PFSK-1 (cell line): Measurements from ENCODE around the gene AMDHD2.

ENCODE experiments used
- FOXP2 ChIP-seq: optimal IDR thresholded peaks from 2 replicates; pipeline ENCODE3; 2011; ENCODE audit warnings: borderline replicate concordance, control low read depth, inconsistent platforms; ENCODE audit not compliant: insufficient read depth; ENCODE audit errors: extremely low read length, extremely low read depth
- POLR2AphosphoS5 ChIP-seq: IDR thresholded peaks from 2 replicates; pipeline ENCODE4 v1.6.1; 2012; ENCODE audit warnings: low read depth, mild to moderate bottlenecking, control low read depth, low read length, moderate library complexity
- REST ChIP-seq, 2 experiments: IDR thresholded peaks; 2 replicates each; pipeline versions ENCODE4 v1.6.1 to v1.8.0; 2011 to 2012; ENCODE audit warnings: low read depth in 2 of 2, low read length in 2 of 2, control low read depth in 1 of 2, inconsistent platforms in 1 of 2, mild to moderate bottlenecking in 1 of 2, moderate library complexity in 1 of 2; ENCODE audit not compliant: insufficient read depth in 1 of 2
- SIN3A ChIP-seq: IDR thresholded peaks from 2 replicates; pipeline ENCODE4 v1.6.1; 2012; ENCODE audit warnings: mild to moderate bottlenecking, low read length, moderate library complexity, borderline replicate concordance; ENCODE audit not compliant: insufficient read depth
- TAF1 ChIP-seq: IDR thresholded peaks from 2 replicates; pipeline ENCODE4 v1.6.1; 2012; ENCODE audit warnings: low read length, control low read depth, borderline replicate concordance; ENCODE audit not compliant: insufficient read depth

AMDHD2 gene

GRCh38 chr16:2490190-2491105, 29.7 kb upstream of the AMDHD2 start:
- TF ChIP-seq FOXP2 (no peak), SIN3A (no peak), TAF1 (no peak), REST (IDR thresholded peaks at IDR 0.05; ENCODE audit: insufficient read depth in 1 of 2, low read depth in 2 of 2, low read length in 2 of 2) (no peak), POLR2AphosphoS5 (no peak)

GRCh38 chr16:2492292-2492691, 27.9 kb upstream of the AMDHD2 start:
- TF ChIP-seq TAF1: no peak
- no peak for TF ChIP-seq REST (IDR thresholded peaks at IDR 0.05; ENCODE audit: insufficient read depth in 1 of 2, low read depth in 2 of 2, low read length in 2 of 2)
- no peak for TF ChIP-seq POLR2AphosphoS5
- TF ChIP-seq SIN3A: no peak
- TF ChIP-seq FOXP2: no peak

GRCh38 chr16:2493605-2494004, 26.6 kb upstream of the AMDHD2 start:
- no peak for TF ChIP-seq FOXP2
- no peak for TF ChIP-seq SIN3A
- TF ChIP-seq POLR2AphosphoS5: no peak
- no peak for TF ChIP-seq TAF1
- no peak for TF ChIP-seq REST (IDR thresholded peaks at IDR 0.05; ENCODE audit: insufficient read depth in 1 of 2, low read depth in 2 of 2, low read length in 2 of 2)

GRCh38 chr16:2494616-2495015, 25.6 kb upstream of the AMDHD2 start:
- TF ChIP-seq SIN3A: no peak
- no peak for TF ChIP-seq POLR2AphosphoS5
- no peak for TF ChIP-seq FOXP2
- no peak for TF ChIP-seq TAF1
- no peak for TF ChIP-seq REST (IDR thresholded peaks at IDR 0.05; ENCODE audit: insufficient read depth in 1 of 2, low read depth in 2 of 2, low read length in 2 of 2)
